Stimulated activated effector memory CD8-positive, alpha-beta T cell treated with anti-CD3 and anti-CD28 coated beads, Interleukin-12 subunit alpha, Interleukin-12 subunit beta, amount 100 ng/mL, for 72 hours (primary cell): ENCODE results near the gene CMTM2.
"Not testable (repeated sequence)": the region's sequence is repeated elsewhere in the genome, so short reads cannot be mapped to it uniquely, and the experiment has no call there.

Source experiments
- ATAC-seq: fragments of 150-1000 bp; cut with Tn5 transposase; 2 replicates; pipeline ENCODE4 v1.10.0; 2021
- DNase-seq, 2 donors: peaks; one replicate each; pipeline ENCODE4 v3.0.0; 2021 to 2022; ENCODE audit warnings: low spot score in 2 of 2
- H3K27ac Mint-ChIP-seq: one replicate; pipeline ENCODE4 v1.8.0; 2022; ENCODE audit warnings: mild to moderate bottlenecking, mixed read lengths
- H3K36me3 Mint-ChIP-seq: one replicate; pipeline ENCODE4 v1.8.0; 2022; ENCODE audit warnings: mild to moderate bottlenecking, mixed read lengths
- H3K4me1 Mint-ChIP-seq: one replicate; pipeline ENCODE4 v1.8.0; 2022; ENCODE audit warnings: mixed read lengths
- H3K4me3 Mint-ChIP-seq: one replicate; pipeline ENCODE4 v1.8.0; 2022; ENCODE audit warnings: mild to moderate bottlenecking, mixed read lengths
- H3K9me3 Mint-ChIP-seq: one replicate; pipeline ENCODE4 v1.8.0; 2022; ENCODE audit warnings: mixed read lengths

Gene CMTM2

GRCh38 chr16:66588981-66589713 lies 9.9 kb downstream of the CMTM2 start:
- peaks cover 7% of the 10 kb centered on the region for H3K36me3 Mint-ChIP-seq
- no peaks in the 10 kb centered on the region for H3K9me3 Mint-ChIP-seq
- H3K27ac Mint-ChIP-seq = peak overlapping the region; percentile 43
- ATAC-seq (peak; percentile 97), DNase-seq (peak in 1 of 2 donors; percentile 71)
- H3K4me1 Mint-ChIP-seq = peaks cover 17% of the 10 kb centered on the region
- peak overlapping the region; percentile 65 for H3K4me3 Mint-ChIP-seq

GRCh38 chr16:66590322-66590721 lies 11.1 kb downstream of the CMTM2 start:
- Mint-ChIP-seq H3K9me3 (no peaks in the 10 kb centered on the region), H3K4me3 (peak overlapping the region; percentile 65), H3K36me3 (peaks cover 7% of the 10 kb centered on the region), H3K27ac (no peak overlapping the region), H3K4me1 (peaks cover 17% of the 10 kb centered on the region)
- no peak for ATAC-seq
- DNase-seq = no peak

- DNase-seq = no peak
- H3K4me3 Mint-ChIP-seq = no peak overlapping the region
- peaks cover 17% of the 10 kb centered on the region for H3K4me1 Mint-ChIP-seq
- H3K9me3 Mint-ChIP-seq = no peaks in the 10 kb centered on the region
- ATAC-seq = no peak
- peaks cover 7% of the 10 kb centered on the region for H3K36me3 Mint-ChIP-seq
- H3K27ac Mint-ChIP-seq = no peak overlapping the region
Observed at GRCh38 chr16:66591018-66591417, 11.8 kb downstream of the CMTM2 start.

GRCh38 chr16:66592241-66592640 lies 13.0 kb downstream of the CMTM2 start:
- ATAC-seq (no peak), DNase-seq (no peak)
- Mint-ChIP-seq H3K4me3 (no peak overlapping the region), H3K4me1 (peaks cover 27% of the 10 kb centered on the region), H3K36me3 (peaks cover 7% of the 10 kb centered on the region), H3K27ac (peak overlapping the region; percentile 48), H3K9me3 (no peaks in the 10 kb centered on the region)

- Mint-ChIP-seq H3K27ac (no peak overlapping the region), H3K4me1 (peaks cover 32% of the 10 kb centered on the region), H3K4me3 (no peak overlapping the region), H3K9me3 (no peaks in the 10 kb centered on the region), H3K36me3 (peaks cover 7% of the 10 kb centered on the region)
- DNase-seq = no peak
- ATAC-seq = no peak
Observed at GRCh38 chr16:66592814-66593213, 13.6 kb downstream of the CMTM2 start.

- H3K9me3 Mint-ChIP-seq = no peaks in the 10 kb centered on the region
- no peak for ATAC-seq
Observed at GRCh38 chr16:66594739-66595138, 15.5 kb downstream of the CMTM2 start.

GRCh38 chr16:66596559-66596958 lies 17.3 kb downstream of the CMTM2 start:
- H3K9me3 Mint-ChIP-seq, H3K36me3 Mint-ChIP-seq, DNase-seq, ATAC-seq, H3K4me3 Mint-ChIP-seq: not testable (repeated sequence)
- Mint-ChIP-seq H3K27ac (peak overlapping the region; percentile 38), H3K4me1 (peaks cover 30% of the 10 kb centered on the region)

More at GRCh38 chr16:66594739-66595138, 15.5 kb downstream of the CMTM2 start:
- Mint-ChIP-seq H3K27ac (no peak overlapping the region), H3K36me3 (no peaks in the 10 kb centered on the region), H3K4me1 (peaks cover 36% of the 10 kb centered on the region), H3K4me3 (no peak overlapping the region)
- DNase-seq = no peak

- ATAC-seq (peak; percentile 83), DNase-seq (no peak)
- Mint-ChIP-seq H3K27ac (peak overlapping the region; percentile 38), H3K4me1 (peaks cover 30% of the 10 kb centered on the region), H3K4me3 (peak overlapping the region; percentile 14), H3K36me3 (no peaks in the 10 kb centered on the region), H3K9me3 (no peaks in the 10 kb centered on the region)
Observed at GRCh38 chr16:66596986-66597848, 18.0 kb downstream of the CMTM2 start.

- no peaks in the 10 kb centered on the region for H3K9me3 Mint-ChIP-seq
- H3K4me3 Mint-ChIP-seq = peak overlapping the region; percentile 6
- ATAC-seq = peak; percentile 69
- no peak overlapping the region for H3K27ac Mint-ChIP-seq
- no peak for DNase-seq
- H3K36me3 Mint-ChIP-seq = no peaks in the 10 kb centered on the region
- peaks cover 34% of the 10 kb centered on the region for H3K4me1 Mint-ChIP-seq
Observed at GRCh38 chr16:66598111-66598510, 18.8 kb downstream of the CMTM2 start.

GRCh38 chr16:66599726-66600125 lies 20.5 kb downstream of the CMTM2 start:
- no peak for DNase-seq
- peaks cover 11% of the 10 kb centered on the region for H3K36me3 Mint-ChIP-seq
- H3K4me1 Mint-ChIP-seq = peaks cover 44% of the 10 kb centered on the region
- ATAC-seq = no peak
- H3K4me3 Mint-ChIP-seq = no peak overlapping the region
- no peak overlapping the region for H3K27ac Mint-ChIP-seq
- no peaks in the 10 kb centered on the region for H3K9me3 Mint-ChIP-seq

GRCh38 chr16:66600477-66600876 lies 21.2 kb downstream of the CMTM2 start:
- no peak overlapping the region for H3K4me3 Mint-ChIP-seq
- no peaks in the 10 kb centered on the region for H3K9me3 Mint-ChIP-seq
- peaks cover 44% of the 10 kb centered on the region for H3K4me1 Mint-ChIP-seq
- DNase-seq (no peak), ATAC-seq (no peak)
- peaks cover 11% of the 10 kb centered on the region for H3K36me3 Mint-ChIP-seq
- peak overlapping the region; percentile 12 for H3K27ac Mint-ChIP-seq

GRCh38 chr16:66601471-66601870 lies 22.2 kb downstream of the CMTM2 start:
- peaks cover 11% of the 10 kb centered on the region for H3K36me3 Mint-ChIP-seq
- H3K9me3 Mint-ChIP-seq = no peaks in the 10 kb centered on the region
- no peak overlapping the region for H3K4me3 Mint-ChIP-seq
- no peak for ATAC-seq
- peaks cover 50% of the 10 kb centered on the region for H3K4me1 Mint-ChIP-seq
- H3K27ac Mint-ChIP-seq = peak overlapping the region; percentile 12
- no peak for DNase-seq

GRCh38 chr16:66603537-66604375 lies 24.5 kb downstream of the CMTM2 start:
- H3K9me3 Mint-ChIP-seq = no peaks in the 10 kb centered on the region
- peaks cover 53% of the 10 kb centered on the region for H3K4me1 Mint-ChIP-seq
- peak overlapping the region; percentile 88 for H3K4me3 Mint-ChIP-seq
- H3K36me3 Mint-ChIP-seq = peaks cover 34% of the 10 kb centered on the region
- peak; percentile 46 to 85 for DNase-seq
- peak overlapping the region; percentile 93 for H3K27ac Mint-ChIP-seq
- ATAC-seq = peak; percentile 70

- ATAC-seq (peak; percentile 77), DNase-seq (peak; percentile 78 to 92)
- H3K4me3 Mint-ChIP-seq = peak within 1 kb of the TSS; percentile 88
- no peaks in the 10 kb centered on the region for H3K9me3 Mint-ChIP-seq
- peak within 1 kb of the TSS; percentile 93 for H3K27ac Mint-ChIP-seq
- H3K4me1 Mint-ChIP-seq = peaks cover 51% of the 10 kb centered on the region
- H3K36me3 Mint-ChIP-seq = peaks cover 42% of the 10 kb centered on the region
Observed at GRCh38 chr16:66604376-66605176, 25.3 kb downstream of the CMTM2 start, which contains the start of gene CMTM3. Gene CMTM3 (plus strand): TSS chr16:66604704. CDS start chr16:66604806, 102 bp downstream.
